GM10847 (cell line): ENCODE data around the gene SERPING1.

Experiments used
- POLR2A ChIP-seq: IDR thresholded peaks from 2 replicates; pipeline ENCODE4 v1.6.1; 2011; ENCODE audit not compliant: insufficient read length; ENCODE audit errors: extremely low read depth

SERPING1 gene

DNA sequence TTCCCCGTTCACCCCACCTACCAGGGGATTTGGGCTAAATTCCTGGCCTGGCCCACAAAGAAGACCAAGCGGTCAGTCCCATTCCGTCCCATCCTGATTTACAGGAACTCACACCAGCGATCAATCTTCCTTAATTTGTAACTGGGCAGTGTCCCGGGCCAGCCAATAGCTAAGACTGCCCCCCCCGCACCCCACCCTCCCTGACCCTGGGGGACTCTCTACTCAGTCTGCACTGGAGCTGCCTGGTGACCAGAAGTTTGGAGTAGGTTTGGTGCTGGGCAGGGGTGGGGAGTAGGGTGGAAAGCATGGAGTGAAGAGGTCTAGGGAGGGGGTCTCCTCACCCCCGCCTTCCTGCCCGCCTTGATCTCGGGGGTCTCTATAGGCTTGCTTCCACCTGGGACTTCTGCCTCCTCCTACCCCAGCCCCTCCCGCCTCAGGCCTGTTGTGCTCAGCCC, at the start of gene SERPING1:
SERPING1 (plus strand) TSS at position 225 of the 455 bp plus-strand sequence. CDS start 586 bp downstream, outside the sequence.
- no peak for TF ChIP-seq POLR2A

GRCh38 chr11:57547854-57548377, 49.6 kb upstream of the SERPING1 start:
- TF ChIP-seq POLR2A: no peak

DNA sequence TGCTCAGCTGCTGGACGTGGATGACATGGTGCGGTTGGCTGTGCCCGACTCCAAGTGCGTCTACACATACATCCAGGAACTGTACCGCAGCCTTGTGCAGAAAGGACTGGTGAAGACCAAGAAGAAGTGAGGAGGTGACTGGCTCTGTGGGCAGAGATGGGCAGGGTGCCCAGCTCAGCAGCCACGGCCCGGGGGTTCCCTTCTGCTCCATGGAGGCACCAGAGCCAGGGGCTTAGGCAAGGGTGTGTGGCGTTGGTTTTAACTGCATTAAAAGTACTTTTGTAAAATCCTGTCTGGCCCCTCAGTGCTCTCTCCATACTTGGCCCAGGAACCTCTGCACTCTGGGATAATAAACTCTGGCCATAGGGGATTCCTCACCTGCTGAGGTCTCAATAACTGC, 47.5 kb upstream of the SERPING1 start:
- TF ChIP-seq POLR2A: no peak

- no peak for TF ChIP-seq POLR2A
These were observed 45.5 kb upstream of the SERPING1 start for GRCh38 chr11:57551941-57552340.

GRCh38 chr11:57552479-57552878, 45.0 kb upstream of the SERPING1 start:
- no peak for TF ChIP-seq POLR2A

DNA sequence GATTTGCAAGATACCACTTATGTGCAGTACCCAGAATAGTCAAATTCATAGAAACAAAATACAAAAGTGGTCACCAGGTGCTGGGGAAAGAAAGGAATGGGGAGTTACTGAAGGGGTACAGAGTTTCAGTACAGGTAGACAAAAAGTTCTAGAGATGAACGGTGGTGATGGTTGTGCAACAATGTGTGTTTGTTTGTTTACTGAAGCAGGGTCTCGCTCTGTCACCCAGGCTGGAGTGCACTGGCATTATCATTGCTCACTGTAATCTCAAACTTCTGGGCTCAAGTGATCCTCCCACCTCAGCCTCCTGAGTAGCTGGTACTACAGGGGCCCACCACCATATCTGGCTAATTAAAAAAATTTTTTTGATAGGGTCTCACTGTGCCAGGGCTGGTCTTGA, 42.1 kb upstream of the SERPING1 start:
- TF ChIP-seq POLR2A: no peak

- TF ChIP-seq POLR2A: no peak
These were observed 41.4 kb upstream of the SERPING1 start for GRCh38 chr11:57556041-57556440.

DNA sequence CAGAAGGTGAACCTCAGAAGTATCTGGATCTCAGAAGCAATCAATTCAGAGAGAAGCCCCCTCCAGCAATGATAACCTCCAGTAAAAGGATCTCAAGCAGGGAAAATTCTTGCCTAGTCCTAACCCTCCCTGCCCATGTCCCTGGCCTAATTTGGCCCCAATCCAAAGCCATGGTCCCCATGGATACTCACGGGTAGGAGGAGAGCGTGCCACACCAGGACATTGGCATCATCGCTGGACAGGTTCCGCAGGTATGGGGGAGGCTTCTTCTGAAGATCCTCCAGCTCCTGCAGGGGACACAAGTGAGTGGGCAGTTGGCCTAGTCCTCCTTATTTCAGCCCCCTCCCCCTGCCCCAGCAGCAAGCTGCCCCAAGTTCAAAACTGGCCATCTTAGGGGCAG, 37.3 kb upstream of the SERPING1 start:
- no peak for TF ChIP-seq POLR2A

- TF ChIP-seq POLR2A: no peak
These were observed 34.9 kb upstream of the SERPING1 start for GRCh38 chr11:57562596-57562995.

DNA sequence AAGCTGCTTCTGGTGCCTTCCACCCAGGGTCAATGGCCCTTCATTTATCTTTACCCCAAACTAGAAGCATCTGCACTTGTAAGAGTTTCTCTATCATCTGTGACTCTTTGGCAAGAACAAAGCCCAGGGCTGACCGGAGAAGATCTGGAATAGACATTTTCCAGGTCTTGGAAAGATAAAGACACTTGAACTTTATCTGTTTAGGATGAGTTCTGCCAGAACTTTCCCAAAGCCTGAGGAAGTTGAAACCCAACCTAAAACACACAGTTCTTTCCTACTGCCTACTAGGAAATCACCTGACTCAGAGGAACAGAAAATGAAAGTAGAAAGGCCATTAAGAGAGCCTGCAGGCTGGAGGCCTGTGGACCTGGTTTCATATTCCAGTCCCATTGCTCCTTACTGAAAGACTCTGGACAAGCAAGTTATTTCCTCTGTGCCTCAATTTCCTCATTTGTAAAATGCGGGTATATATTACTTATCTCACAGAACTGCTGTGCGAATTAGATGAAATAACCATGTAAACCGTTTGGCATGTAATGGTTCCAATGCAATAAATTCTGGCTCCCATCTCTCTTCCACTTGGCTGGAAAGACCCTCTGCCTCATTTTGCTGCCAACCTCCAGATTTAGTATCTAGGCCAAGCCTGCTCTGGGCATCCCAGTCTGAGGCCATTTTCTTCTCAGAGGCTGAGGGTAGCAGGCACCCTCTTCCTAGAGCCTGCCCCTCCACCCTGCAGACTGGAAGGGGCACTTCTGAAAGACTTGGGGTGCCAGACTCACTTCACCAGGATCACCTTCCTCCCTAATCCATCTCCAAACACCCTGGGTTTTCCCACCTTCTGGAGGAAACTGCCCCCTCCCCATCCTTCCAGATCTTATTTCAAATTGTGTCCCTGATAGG, 31.2 kb upstream of the SERPING1 start:
- peak; percentile 35 for TF ChIP-seq POLR2A

- no peak for TF ChIP-seq POLR2A
These were observed 30.5 kb upstream of the SERPING1 start for GRCh38 chr11:57566905-57567514.

- TF ChIP-seq POLR2A: peak; percentile 14
These were observed 29.8 kb upstream of the SERPING1 start, which contains the start of gene UBE2L6 for GRCh38 chr11:57567515-57568329. Gene UBE2L6 (minus strand): TSS chr11:57567672. CDS start chr11:57567611, 61 bp downstream.

GRCh38 chr11:57568330-57568766, 29.1 kb upstream of the SERPING1 start:
- no peak for TF ChIP-seq POLR2A

DNA sequence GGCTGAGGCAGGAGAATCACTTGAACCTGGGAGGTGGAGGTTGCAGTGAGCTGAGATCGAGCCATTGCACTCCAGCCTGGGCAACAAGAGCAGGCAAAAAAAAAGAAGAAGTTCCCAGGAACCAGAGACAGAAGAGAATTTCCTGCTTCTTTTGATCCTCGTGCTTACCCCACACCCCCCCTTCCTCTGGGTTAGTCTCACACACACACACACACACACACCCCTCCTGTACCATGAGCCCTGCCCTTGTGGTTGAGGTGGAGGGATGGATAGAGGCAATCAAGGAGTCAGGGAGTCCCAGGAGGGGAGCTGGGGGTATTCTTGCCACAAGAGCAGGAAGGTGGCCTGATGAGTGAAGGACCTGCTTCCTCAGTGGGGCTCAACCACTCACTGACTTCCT, 25.9 kb upstream of the SERPING1 start:
- TF ChIP-seq POLR2A: no peak

GRCh38 chr11:57574061-57574460, 23.4 kb upstream of the SERPING1 start:
- no peak for TF ChIP-seq POLR2A
